ENCODE measurements around the gene COL6A2.
"Not testable (repeated sequence)": the region's sequence is repeated elsewhere in the genome, so short reads cannot be mapped to it uniquely, and the experiment has no call there.

COL6A2 gene

DNA sequence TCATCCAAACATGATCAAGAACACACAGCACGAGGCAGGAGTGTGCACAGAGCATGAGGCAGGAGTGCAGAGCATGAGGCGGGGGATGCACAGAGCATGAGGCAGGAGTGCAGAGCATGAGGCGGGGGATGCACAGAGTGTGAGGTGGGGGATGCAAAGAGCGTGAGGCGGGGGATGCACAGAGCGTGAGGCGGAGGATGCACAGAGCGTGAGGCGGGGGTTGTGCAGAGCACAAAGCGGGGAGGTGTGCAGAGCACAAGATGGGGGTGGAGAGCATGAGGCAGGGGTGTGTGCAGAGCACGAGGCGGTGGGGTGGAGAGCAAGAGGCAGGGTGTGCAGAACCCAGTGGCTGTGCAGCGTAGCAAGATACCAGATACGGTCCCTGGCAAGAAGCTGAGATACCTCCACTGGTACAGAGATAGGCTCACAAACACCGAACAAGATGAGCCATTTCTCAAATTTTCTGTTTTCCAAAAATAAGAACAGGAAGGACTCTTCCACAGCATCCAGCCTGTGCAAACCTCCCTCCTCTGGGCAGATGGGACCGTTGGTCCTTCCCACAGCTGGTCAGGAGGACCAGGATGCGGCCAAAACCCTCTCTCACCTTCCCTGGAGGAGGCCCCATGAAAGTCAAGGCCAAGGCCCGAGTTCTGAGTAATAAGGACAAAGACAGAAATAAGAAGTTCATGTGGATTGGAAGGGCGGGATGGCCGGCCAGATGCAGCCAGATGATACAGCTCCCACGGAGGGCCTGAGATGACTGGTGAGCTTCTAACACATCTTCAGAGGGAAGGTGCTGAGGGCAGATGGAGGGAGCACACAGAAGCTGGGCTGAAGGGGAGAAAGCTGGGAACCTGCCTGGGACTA is 74.3 kb downstream of the COL6A2 start:
- DNase-seq (ENCODE audit: low read depth in 1 of 2, low spot score in 1 of 2): no peak

DNA sequence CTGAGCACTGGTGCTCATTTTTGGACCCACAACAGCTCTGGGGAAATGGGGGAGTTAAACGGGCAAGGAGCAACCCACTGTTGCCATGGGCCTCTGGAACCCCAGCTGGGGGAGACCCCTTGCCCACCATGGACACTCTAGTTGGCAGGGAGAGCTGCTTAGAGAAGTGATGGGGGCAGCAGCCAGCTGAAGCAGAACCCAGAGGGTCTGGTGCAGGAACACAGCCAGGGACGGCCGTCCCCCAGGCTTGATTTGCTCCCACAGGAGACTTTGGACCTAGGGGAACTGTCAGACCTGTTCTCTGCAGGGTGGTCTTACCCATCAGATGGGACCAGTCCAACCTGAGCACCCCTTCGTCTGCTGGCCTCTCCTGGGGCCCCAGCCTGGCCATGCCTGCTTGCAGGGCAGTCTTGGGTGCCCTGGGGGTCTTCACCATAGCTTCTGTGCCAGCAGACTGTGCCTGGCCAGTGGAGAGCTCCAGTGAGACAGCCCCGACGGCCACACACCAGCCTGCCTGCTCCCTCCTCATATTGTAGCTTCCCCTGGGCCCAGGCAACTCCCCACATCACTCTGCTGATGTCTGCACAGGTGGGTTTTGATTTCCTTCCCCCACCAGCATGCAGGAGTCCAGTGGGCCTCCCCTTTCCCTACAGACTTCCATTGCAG is 75.1 kb downstream of the COL6A2 start:
- DNase-seq (ENCODE audit: low read depth in 1 of 2, low spot score in 1 of 2): no peak

DNA sequence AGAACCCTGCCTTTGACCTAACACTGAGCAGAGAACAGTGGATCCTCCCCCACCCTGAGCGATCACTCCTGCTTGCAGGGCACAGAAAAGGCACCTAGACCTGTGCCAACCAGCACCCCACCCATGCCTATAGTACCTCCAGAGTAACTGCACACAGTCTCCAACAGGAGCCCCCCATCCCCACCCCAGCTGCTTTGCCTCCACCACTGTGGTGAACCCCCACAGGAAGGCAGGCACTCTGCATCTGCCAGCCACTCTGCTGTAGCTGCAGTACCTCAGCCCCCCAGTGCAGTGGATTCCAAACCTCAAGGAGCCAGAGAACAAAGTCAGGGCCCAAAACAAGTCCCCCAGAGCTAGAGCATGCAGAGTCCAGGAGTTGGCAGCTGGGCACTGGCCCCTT is 75.7 kb downstream of the COL6A2 start:
- no peak for DNase-seq (ENCODE audit: low read depth in 1 of 2, low spot score in 1 of 2)

DNA sequence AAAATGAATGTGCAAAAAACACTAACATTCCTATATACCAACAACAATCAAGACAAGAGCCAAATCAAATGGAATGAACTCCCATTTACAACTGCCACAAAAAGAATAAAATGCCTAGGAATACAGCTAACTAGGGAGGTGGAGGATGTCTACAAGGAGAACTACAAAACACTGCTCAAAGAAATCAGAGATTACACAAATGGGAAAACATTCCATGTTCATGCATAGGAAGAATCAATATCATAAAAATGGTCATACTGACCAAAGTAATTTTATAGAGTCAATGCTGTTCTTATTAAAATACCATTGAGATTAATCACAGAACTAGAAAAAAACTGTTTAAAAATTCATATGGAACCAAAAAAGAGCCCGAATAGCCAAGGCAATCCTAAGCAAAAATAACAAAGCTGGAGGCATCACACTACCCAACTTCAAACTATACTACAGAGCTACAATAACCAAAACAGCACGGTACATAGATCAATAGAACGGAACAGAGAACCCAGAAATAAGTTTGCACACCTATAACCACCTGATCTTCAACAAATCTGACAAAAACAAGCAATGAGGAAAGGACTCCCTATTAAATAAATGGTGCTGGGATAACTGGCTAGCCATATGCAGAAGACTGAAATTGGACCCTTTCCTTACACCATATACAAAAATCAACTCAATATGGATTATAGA is 78.7 kb downstream of the COL6A2 start:
- not testable (repeated sequence) for DNase-seq (ENCODE audit: low read depth in 1 of 2, low spot score in 1 of 2)

DNA sequence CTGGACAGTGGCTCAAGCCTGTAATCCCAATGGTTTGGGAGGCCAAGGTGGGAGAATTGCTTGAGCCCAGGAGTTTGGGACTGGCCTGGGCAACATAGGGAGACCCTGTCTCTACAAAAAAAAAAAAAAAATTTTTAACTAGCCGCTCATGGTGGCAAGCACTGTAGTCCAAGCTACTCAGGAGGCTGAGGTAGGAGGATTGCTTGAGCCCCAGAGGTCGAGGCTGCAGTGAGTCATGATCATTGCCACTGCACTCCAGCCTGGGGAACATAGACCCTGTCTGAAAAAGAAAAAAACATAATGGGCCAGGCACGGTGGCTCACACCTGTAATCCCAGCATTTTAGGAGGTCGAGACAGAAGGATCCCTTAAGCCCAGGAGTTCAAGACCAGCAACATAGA is 81.0 kb downstream of the COL6A2 start:
- no peak for DNase-seq (ENCODE audit: low read depth in 1 of 2, low spot score in 1 of 2)

All from activated CD4-positive, alpha-beta T cell treated with anti-CD3 and anti-CD28 coated beads, Interleukin-2, amount 50 U/mL, for 24 hours (primary cell).